ENCODE results near the gene RIN2. TPM values are rescaled to one million over a fixed set of nuclear protein-coding genes. Genes with fewer than 3 reads are reported as not detected.

The RIN2 gene
- total and polyA plus RNA-seq, 9 of the 15 experiments (the other 6 are each of a cell fraction or from before 2014, with no cell fraction given): 0.09 TPM; not detected in 8

DNA sequence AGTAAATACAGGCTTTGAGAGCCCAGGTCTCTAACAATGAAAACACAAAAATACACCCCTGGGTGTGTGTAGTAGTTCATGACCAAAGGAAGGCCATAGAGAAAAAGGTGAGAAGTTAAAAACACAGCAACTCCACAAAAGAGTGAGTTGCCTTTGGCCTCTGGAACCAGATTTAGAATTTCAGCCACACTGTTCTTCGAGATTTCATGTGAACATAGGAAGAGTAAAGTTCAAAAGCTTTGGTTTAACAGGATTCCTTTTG lies 43.5 kb upstream of the RIN2 start:
- no peak overlapping the region for H2AFZ ChIP-seq (ENCODE audit: low read depth, low read length)
- H3K9ac ChIP-seq (ENCODE audit: insufficient read depth in 1 of 2, low read depth in 2 of 2, low read length in 2 of 2): no peak overlapping the region
- H4K20me1 ChIP-seq (replicated peaks; ENCODE audit: control insufficient read depth, insufficient read depth, low read length): no peaks in the 10 kb centered on the region
- intact Hi-C loops (cut with micrococcal nuclease): no loop called here
- TF ChIP-seq ZNF583 (CRISPR knock-in tag; IDR thresholded peaks at IDR 0.05) (no peak), ZNF133 (CRISPR knock-in tag; IDR thresholded peaks at IDR 0.05) (no peak), PHB2 (IDR thresholded peaks at IDR 0.05; ENCODE audit: low read depth) (no peak), ZNF23 (CRISPR knock-in tag; IDR thresholded peaks at IDR 0.05) (no peak), BRD9 (IDR thresholded peaks at IDR 0.05; ENCODE audit: low read depth, partially characterized antibody) (no peak), GATAD2B (IDR thresholded peaks at IDR 0.05; ENCODE audit: borderline replicate concordance) (no peak), RBM17 (IDR thresholded peaks at IDR 0.05; ENCODE audit: borderline replicate concordance, low read depth, low read length) (no peak), NFRKB (IDR thresholded peaks at IDR 0.05; ENCODE audit: low read depth) (no peak), ZFP1 (CRISPR knock-in tag; IDR thresholded peaks at IDR 0.05) (no peak), SIN3B (IDR thresholded peaks at IDR 0.05; ENCODE audit: low read depth) (no peak)
- no TSS peak for BruUV-seq (replicated peaks)
- in situ Hi-C loops (cut with MboI): no loop called here
- FAIRE-seq: no peak
- no peaks in the 10 kb centered on the region for H3K9me3 ChIP-seq (replicated peaks; ENCODE audit: control insufficient read depth, insufficient read depth, low read depth, low read length)
- H3K4me3 ChIP-seq: no peak overlapping the region
- WGBS (ENCODE audit: insufficient coverage, low coverage, missing lambda C conversion rate): 0% methylated on average over 1 of the region's 1 CpG
- no peak overlapping the region for H3K4me2 ChIP-seq (ENCODE audit: insufficient read depth, low read length)
- no peaks in the 10 kb centered on the region for H3K4me1 ChIP-seq (replicated peaks in 1 of 2; ENCODE audit: control insufficient read depth in 2 of 2, insufficient read depth in 2 of 2, low read length in 2 of 2)
- CTCF ChIA-PET (ENCODE audit: low intra/inter-chr PET ratio): no interaction called here
- DNase-seq (ENCODE audit: extremely low read depth in 1 of 4, low spot score in 3 of 4): no peak
- H3K36me3 ChIP-seq (ENCODE audit: control insufficient read depth, insufficient read depth, low read length): no peaks in the 10 kb centered on the region
- H3K27me3 ChIP-seq (ENCODE audit: control insufficient read depth in 2 of 2, insufficient read depth in 2 of 2, low read length in 2 of 2): no peaks in the 10 kb centered on the region; a peak in 1 of 5 replicates
- POLR2A ChIA-PET: no interaction called here
- no peaks in the 10 kb centered on the region for H3K79me2 ChIP-seq (ENCODE audit: control insufficient read depth, insufficient read depth, low read length)
- no peak overlapping the region for H3K27ac ChIP-seq (ENCODE audit: extremely low read depth, low read depth, low read length)
- no peak for ATAC-seq
- no peaks in the 10 kb centered on the region for H3K9me1 ChIP-seq (ENCODE audit: control insufficient read depth, insufficient read depth, low read length)

DNA sequence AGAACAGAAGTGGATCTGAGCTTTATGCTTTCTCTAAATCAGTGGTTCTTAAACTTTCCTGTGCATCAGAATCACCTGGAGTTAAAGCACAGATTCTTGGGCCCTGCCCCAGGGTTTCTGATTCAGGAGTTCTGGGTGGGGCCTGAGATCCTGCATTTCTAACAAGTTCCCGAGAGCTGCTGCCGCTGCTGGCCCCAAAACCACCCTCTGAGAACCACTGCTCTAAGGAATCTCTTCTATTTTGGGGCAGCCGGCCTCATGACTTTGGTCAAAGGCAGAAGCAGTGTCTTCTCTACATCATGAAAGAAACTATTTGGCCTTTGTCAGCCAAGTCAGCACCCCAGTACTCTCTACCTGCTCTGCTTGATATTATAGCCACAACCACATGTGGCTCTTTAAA lies 42.1 kb upstream of the RIN2 start:
- H3K36me3 ChIP-seq (ENCODE audit: control insufficient read depth, insufficient read depth, low read length): no peaks in the 10 kb centered on the region
- POLR2A ChIA-PET: no interaction called here
- H3K79me2 ChIP-seq (ENCODE audit: control insufficient read depth, insufficient read depth, low read length): no peaks in the 10 kb centered on the region
- no peak overlapping the region for H3K4me2 ChIP-seq (ENCODE audit: insufficient read depth, low read length)
- H3K27me3 ChIP-seq (ENCODE audit: control insufficient read depth in 2 of 2, insufficient read depth in 2 of 2, low read length in 2 of 2): no peaks in the 10 kb centered on the region; a peak in 1 of 5 replicates
- CTCF ChIA-PET (ENCODE audit: low intra/inter-chr PET ratio): no interaction called here
- no peaks in the 10 kb centered on the region for H3K4me1 ChIP-seq (replicated peaks in 1 of 2; ENCODE audit: control insufficient read depth in 2 of 2, insufficient read depth in 2 of 2, low read length in 2 of 2)
- H2AFZ ChIP-seq (ENCODE audit: low read depth, low read length): no peak overlapping the region
- 0% methylated on average over 2 of the region's 3 CpGs for WGBS (ENCODE audit: insufficient coverage, low coverage, missing lambda C conversion rate)
- intact Hi-C loops (cut with micrococcal nuclease): no loop called here
- H3K9me1 ChIP-seq (ENCODE audit: control insufficient read depth, insufficient read depth, low read length): no peaks in the 10 kb centered on the region
- H3K4me3 ChIP-seq: no peak overlapping the region
- no peak overlapping the region for H3K27ac ChIP-seq (ENCODE audit: extremely low read depth, low read depth, low read length)
- no TSS peak for BruUV-seq (replicated peaks)
- no peaks in the 10 kb centered on the region for H4K20me1 ChIP-seq (replicated peaks; ENCODE audit: control insufficient read depth, insufficient read depth, low read length)
- in situ Hi-C loops (cut with MboI): no loop called here
- ATAC-seq (no peak), FAIRE-seq (no peak), DNase-seq (ENCODE audit: extremely low read depth in 1 of 4, low spot score in 3 of 4) (no peak)
- no peaks in the 10 kb centered on the region for H3K9me3 ChIP-seq (replicated peaks; ENCODE audit: control insufficient read depth, insufficient read depth, low read depth, low read length)
- no peak overlapping the region for H3K9ac ChIP-seq (ENCODE audit: insufficient read depth in 1 of 2, low read depth in 2 of 2, low read length in 2 of 2)
- TF ChIP-seq NEUROD1 (IDR thresholded peaks at IDR 0.05; ENCODE audit: borderline replicate concordance, low read depth, low read length, partially characterized antibody) (no peak), ZNF395 (CRISPR knock-in tag; IDR thresholded peaks at IDR 0.05) (no peak), RBM25 (IDR thresholded peaks at IDR 0.05; ENCODE audit: low read depth, low read length, severe bottlenecking) (no peak), DACH1 (IDR thresholded peaks at IDR 0.05; ENCODE audit: partially characterized antibody) (no peak), ELF2 (CRISPR knock-in tag; IDR thresholded peaks at IDR 0.05) (no peak), SP1 (CRISPR knock-in tag; IDR thresholded peaks at IDR 0.05) (no peak), MIER1 (IDR thresholded peaks at IDR 0.05; ENCODE audit: low read depth) (no peak), ZNF134 (CRISPR knock-in tag; conservative IDR thresholded peaks at IDR 0.05) (no peak), SRSF1 (IDR thresholded peaks at IDR 0.05; ENCODE audit: low read depth, low read length) (no peak), KAT7 (CRISPR knock-in tag; IDR thresholded peaks at IDR 0.05; ENCODE audit: borderline replicate concordance) (no peak), DNMT1 (IDR thresholded peaks at IDR 0.05) (no peak), BHLHE40 (IDR thresholded peaks at IDR 0.05; ENCODE audit: low read length) (no peak)
